HG03469 (cell line): ENCODE measurements around the gene PLEKHJ1.

Source experiments
- ATAC-seq: cut with Tn5 transposase; IDR thresholded peaks from one replicate; pipeline ENCODE4 v1.9.1; 2021; ENCODE audit warnings: mild to moderate bottlenecking, moderate library complexity, moderate number of reproducible peaks; ENCODE audit not compliant: unreplicated experiment

PLEKHJ1 gene

DNA sequence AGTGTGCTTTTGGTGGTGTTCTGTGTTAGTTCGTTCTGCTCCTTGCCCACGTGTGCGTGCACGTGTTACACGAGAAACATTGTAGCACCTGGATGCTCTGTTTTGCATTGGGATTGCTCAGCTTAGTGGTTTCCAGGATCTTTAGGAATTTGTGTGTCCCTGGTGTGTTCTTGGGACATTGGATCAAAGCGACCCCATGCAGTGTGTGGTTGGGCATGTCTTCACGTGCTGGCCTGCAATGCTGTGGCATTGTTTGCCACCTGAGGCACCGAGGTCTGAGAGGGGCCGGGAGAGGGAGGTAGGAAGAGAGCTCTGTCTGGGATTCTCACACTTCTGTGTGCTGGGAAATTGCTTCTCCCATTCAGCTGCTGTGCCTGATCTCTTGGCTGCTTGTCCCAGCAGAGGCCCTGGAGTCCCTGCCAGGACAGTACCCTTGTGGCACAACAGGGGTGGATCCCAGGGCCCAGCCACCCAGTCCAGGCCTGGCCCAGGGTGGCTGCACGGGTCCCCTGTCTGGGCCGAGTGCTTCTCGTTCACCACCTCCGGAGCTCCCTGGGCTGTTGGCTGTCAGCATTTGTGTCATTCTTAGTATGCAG is 11.3 kb downstream of the PLEKHJ1 start:
- ATAC-seq, result no peak

DNA sequence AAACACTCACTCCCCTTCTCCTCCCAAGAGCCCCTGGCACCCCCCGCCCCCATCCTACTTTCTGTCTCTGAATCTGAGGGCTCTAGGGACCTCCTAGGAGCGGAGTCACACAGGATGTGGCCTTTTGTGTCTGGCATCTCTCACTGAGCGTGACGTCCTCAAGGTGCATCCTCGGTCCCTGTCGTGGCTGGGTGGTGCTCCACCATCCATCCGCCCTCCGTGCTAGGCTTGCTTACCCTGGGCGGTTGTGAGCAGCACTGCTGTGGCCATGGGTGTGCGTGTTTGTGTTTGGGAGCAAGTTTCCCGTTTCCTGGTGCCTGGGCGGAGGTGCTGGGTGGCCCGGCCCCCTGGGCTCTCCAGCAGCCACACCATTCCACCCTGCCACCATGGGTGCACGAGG is 12.2 kb downstream of the PLEKHJ1 start:
- no peak for ATAC-seq

DNA sequence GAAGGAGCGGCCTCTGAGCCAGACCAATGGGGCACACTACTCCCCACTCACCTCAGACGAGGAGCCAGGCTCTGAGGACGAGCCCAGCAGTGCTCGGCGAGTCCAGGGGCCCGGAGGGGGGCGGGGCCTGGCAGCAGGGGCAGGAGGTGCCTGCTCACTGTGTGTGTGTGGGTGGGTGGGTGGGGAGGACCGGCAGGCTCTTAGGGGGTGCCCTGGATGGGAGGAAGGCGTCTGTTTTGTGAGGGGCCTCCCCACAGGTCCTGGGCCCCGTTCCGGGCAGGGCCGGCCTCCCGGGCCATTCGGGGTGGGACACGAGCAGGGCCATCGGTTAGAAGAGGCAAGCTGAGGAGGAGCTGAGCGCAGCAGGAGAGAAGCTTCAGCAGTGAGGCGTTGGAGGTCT is 12.7 kb downstream of the PLEKHJ1 start:
- no peak for ATAC-seq

DNA sequence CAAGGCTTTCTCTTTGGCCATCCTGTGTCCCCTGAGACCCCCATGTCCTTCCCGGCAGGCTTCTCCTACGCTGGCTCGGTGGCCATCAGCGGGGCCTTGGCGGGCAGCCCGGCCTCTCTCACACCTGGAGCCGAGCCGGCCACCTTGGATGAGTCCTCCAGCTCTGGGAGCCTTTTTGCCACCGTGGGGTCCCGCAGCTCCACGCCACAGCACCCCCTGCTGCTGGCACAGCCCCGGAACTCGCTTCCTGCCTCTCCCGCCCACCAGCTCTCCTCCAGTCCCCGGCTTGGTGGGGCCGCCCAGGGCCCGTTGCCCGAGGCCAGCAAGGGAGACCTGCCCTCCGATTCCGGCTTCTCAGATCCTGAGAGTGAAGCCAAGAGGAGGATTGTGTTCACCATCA is 14.2 kb downstream of the PLEKHJ1 start:
- ATAC-seq, result no peak

DNA sequence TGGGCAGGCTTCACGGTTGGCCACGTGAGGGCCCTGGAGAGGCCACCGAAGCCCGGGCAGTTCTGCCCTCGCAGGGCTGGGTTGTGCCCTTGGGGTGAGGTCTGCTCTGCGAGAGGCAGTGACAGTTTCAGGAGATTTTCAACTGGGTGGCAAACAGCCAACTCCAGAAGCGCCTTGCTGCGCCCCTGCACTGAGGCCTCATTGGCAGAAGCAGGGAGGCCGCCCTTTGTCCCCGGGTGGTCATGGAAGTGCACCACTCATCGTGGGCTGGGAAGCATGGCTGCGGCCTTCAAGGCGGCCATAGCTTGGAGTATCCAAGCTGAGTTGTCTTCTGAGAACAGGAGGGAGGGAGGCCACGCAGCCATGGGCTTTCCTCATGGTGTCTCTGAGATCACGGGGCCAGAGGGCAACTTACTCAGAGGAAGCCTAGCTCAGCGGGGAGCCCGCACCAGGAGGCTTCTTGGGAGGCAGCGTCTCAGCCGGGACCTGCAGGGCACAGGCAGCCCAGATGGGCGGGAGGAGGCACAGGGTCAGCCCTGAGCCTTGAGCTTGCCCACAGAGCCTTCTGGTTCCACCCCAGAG is 14.8 kb downstream of the PLEKHJ1 start:
- ATAC-seq, result no peak

DNA sequence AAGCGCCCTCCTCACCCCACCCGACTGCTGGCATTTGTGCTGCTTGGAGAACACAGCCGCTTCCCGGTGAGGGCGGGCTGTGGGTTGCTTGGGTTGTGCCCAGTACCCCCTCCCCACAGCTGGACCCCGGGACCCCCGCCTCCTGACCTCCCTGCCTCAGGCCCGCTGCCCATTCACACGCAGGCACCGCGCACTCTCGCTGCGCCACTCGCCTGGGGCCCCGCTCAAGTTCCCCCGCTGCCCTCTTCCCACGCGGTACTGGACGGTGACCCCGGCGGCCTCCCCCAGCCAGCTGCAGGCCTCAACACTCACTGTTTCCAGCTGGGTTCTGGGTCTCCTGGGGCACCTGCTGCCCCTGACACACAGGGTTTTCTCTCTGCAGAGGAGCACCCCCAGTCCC is 16.4 kb downstream of the PLEKHJ1 start:
- no peak for ATAC-seq

DNA sequence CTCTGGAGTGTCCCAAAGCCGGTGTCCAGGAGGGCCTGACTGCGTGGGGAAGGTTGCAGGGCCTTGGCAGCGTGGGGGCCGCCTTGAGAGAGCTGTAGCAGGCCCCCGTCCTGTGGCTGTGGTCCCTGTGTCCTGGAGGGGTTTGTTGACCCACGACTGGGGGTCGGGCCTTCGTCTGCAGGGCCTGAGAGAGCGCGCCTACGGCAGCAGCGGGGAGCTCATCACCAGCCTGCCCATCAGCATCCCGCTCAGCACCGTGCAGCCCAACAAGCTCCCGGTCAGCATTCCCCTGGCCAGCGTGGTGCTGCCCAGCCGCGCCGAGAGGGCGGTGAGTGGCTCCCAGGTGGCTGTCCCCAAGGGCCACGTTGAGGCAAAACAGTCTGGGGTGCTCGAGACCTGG is 18.5 kb downstream of the PLEKHJ1 start:
- no peak for ATAC-seq

DNA sequence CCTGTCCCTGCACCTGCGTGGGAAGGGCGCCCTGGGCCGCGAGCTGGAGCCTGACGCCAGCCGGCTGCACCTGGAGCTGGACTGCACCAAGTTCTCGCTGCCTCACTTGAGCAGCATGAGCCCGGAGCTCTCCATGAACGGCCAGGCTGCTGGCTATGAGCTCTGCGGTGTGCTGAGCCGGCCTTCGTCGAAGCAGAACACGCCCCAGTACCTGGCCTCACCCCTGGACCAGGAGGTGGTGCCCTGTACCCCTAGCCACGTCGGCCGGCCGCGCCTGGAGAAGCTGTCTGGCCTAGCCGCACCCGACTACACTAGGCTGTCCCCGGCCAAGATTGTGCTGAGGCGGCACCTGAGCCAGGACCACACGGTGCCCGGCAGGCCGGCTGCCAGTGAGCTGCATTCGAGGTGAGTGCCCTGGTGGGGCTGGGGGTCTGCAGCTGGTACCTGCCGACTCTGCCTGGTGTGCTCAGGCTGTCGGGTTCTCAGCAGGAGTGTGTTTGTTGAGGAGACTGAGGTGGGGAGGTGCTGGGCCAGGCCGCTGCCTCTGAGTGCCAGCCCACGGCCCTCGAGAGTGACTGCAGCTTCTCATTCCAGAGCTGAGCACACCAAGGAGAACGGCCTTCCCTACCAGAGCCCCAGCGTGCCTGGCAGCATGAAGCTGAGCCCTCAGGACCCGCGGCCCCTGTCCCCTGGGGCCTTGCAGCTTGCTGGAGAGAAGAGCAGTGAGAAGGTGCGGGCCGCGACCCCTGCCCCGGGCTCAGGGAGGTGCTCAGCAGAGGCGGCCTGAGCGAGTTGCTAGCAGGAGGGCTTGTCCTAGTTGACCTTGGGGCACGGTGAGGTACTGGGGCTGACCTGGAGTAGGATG is 19.5 kb downstream of the PLEKHJ1 start:
- no peak for ATAC-seq

DNA sequence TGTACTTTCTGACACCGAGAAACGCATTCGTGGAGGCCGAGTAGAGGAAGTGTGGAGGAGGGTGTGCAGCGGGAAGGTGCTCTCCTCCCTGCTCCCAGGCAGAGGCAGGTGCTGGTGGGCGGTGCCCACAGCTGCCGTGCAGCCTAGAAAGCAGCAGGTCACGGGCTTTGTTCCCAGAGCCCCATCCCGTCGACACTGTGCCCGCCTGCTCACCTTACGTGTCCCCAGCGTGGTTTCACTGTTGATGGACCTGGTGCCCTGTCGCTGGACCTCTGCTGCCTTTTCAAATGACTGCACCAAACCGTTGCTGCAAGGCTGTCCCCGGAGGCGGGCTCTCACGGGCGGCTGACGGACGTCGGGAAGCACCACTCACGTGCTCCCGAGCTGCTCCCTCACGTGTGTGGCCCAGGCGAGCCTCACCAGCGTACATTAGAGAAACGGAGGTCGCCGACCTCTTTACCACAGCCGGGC is 20.8 kb downstream of the PLEKHJ1 start:
- no peak for ATAC-seq

DNA sequence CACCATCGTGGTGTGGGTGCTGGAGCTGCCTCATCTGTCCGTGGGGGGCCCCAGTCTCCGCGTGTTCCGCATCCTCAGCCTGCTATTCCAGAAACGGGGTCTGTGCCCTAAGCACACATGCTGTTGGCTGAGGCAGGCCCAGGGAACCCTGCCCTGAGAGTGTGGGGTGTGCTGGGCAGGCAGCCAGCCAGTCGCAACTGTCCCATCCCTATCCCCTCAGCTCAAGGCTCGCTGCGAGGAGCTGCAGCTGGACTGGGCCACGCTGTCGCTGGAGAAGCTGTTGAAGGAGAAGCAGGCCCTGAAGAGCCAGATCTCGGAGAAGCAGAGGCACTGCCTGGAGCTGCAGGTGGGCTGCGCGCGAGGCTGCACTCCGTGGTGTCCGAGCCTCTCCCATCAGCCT is 21.9 kb downstream of the PLEKHJ1 start:
- ATAC-seq, result no peak

DNA sequence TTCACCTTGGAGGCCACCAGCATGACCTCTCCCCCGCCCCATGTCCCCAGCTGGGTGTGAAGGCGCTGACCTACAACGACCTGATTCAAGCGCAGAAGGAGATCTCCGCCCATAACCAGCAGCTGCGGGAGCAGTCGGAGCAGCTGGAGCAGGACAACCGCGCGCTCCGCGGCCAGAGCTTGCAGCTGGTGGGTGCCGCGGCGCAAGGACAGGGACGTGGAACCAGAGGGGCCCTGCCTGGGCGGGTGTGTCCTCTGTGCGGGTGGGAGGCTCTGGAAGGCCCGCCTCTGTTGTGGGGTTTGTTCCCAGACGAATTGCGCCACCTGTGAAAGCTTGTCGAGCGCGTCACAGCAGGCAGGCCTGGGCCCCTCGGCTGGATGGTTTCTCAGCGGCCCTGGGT is 22.3 kb downstream of the PLEKHJ1 start:
- ATAC-seq, result no peak

DNA sequence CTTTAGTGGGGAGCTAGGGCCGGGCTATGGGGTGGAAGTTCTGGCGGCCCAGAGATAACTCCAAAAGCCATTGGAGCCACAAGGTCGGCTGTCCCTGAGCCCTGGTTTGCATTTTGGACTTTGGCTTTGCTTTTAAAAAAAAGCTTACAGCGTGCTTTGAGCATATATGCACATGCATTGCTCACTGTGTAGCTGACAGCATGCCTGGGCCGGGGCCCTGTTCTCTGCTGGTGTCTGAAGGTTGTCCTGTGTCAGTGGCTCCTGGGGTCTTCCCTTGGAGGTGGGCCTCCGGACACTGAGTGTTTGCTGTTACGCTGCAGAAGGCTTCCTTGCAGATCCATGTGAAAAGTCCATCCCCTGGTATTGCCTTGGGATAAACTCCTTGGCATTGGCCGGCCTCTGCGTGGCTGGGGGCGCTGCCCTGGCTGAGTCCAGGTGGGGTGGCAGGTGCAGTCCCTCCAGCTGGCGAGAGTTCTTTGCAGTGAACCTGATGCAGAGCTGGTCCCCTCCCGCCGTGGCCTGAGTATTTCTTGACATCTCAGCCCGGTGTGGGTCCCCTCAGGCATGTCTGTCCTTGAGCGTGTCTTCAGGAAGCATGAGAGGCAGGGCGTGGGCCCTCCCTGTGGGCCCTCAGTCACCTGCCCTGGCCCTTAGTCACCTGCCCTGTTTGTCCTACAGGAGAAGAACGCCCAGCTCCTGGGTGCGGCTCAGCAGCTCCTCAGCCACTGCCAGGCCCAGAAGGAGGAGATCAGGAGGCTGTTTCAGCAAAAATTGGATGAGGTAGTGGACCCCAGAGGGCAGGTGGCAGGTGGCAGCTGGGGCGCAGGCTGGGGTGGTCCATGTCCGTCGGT is 23.0 kb downstream of the PLEKHJ1 start:
- no peak for ATAC-seq

DNA sequence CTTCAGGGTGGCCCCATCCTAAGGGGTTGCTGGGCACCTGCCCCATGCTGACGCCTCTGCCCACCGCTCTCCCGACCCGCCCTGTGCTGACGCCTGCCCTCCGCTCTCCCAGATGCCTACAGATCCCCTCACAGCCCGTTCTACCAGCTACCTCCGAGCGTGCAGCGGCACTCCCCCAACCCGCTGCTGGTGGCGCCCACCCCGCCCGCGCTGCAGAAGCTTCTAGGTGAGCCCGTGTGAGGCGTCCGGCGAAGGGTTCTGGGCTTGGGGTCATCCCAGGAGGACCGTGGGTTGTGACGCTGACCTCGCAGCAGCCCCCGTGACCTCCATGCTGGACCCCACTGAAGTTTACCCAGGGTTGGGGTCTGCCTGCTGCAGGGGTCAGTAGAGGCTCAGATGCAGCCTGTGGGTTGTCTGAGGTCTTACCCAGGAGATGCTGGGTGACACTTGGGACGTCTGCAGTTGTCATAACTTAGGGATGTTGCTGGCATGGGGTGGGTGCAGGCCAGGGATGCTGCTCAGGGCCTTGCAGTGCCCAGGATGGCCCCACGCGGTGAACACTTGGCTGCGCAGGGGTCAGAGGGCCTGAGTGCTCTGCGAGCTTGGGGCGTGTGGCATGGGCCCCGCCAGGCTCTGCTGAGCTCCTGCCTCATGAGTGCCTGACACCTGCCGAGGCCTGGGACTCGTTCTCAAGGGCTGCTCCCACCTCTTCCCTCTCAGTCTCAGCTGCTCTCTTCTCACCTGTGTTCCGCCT is 25.0 kb downstream of the PLEKHJ1 start:
- no peak for ATAC-seq

DNA sequence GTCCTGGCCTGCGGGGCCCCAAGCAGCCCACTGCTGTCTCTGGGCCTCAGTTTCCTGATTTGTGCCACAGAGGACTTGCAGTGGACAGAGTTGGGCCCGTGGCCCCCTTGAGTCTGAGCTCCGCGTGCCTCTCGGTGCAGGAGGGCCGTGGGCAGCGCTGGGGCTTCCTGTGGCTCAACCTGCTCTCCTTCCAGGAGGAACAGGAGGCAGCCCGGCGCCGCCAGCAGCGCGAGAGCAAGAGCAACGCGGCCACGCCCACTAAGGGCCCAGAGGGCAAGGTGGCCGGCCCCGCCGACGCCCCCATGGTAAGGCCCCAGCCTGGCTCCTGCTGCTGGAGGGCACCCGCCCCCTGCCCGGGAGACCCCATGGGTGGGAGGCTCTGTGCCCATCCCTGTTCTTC is 25.9 kb downstream of the PLEKHJ1 start:
- no peak for ATAC-seq

DNA sequence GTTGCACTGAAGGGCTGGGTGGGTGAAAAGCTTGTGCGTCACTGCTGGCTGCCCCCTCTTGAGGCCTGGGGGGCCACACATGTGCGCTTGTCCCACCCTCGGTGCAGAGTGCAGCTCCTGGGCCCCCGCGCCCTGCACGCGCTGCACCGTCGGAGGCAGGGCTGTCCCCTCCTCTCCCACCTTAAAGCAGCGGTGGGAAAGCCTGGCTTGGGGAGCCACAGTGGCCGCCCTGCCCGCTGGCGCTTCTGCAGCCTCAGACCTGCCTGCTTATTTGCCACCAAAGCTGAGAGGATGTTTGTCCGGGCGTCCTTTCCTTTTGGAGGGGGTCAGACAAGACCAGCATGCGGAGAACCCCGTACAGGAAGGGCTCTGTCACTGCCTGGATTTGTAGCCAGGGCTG is 26.7 kb downstream of the PLEKHJ1 start:
- ATAC-seq, result no peak

DNA sequence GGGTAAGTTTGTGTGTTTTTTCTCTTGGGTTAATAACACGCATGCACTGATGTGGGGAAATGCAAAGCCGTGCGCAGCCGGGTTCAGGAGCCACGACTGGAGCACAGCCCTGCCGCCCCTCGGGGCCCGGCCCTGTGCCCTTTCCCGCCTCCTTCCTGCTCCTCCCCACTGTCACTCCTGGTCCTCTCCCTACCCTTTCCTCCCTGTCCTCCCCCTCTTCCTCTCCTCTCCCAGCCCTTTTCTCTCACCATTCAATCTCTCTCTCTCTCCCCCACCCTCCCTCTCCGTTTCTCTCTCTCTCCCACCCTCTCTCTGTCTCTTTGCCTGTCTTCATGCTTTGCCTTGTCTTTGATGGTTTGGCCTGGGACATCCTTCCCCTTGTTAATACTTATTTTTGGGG is 27.2 kb downstream of the PLEKHJ1 start:
- no peak for ATAC-seq

DNA sequence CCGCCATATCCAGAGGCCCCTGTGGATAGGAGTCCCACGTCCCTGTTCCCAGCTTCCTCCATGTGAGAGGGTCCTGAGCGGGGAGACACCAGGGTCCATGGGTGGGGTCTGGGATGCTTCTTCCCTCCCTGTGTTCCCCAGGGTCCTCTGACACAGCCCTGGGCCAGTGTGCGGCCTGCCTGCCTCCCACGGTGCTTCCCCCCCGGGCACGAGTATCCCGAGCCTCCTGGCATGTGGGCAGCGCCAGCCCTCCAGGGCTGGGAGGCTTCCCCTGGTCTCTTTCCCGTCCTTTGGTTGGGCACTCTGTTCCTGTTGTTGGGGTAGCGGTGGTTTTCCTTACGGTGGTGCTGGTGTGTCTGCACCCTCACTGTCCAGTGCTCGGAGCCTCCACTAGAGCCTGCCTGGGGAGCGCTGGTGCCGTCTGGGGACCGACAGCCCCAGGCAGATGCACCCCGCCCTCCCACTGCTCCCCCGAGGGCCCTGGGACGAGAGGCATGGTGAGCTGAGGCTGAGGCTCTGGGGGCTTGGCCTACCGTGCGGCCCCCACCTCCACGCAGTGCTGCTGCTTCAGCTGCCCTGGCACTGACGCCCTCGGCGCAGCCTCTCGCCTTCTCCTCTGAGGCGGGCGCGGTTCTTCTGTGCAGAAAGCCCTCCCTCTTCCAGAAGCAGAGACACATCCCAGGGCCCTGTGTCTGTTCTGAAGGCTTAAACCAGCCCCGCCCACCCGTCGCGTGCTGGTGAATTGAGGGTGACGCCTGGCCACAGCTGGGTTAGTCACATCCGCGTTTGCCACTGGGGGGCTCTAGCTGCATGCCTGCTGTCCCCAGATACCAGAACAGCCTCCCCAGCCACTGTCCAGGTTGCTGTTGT is 27.9 kb downstream of the PLEKHJ1 start:
- no peak for ATAC-seq

DNA sequence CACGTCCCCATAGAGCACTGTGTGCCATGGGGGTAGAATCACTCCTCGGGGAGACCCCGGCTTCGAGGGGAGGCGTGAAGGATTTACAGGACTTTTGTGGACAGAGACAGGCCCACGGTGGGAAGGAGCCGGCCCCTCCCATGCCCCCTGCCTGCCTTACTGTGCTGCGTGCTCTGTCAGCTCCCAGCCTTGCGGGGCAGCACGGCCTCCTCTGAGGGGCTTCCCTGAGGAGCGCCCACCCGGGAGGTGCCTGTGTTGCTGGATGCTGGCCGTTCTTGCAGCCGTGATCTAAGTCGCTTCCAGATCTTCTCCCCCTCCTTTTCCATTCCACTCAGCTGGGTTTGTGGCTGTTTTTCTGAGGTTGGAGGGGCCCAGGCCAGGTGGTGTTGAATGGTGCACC is 29.1 kb downstream of the PLEKHJ1 start:
- no peak for ATAC-seq

DNA sequence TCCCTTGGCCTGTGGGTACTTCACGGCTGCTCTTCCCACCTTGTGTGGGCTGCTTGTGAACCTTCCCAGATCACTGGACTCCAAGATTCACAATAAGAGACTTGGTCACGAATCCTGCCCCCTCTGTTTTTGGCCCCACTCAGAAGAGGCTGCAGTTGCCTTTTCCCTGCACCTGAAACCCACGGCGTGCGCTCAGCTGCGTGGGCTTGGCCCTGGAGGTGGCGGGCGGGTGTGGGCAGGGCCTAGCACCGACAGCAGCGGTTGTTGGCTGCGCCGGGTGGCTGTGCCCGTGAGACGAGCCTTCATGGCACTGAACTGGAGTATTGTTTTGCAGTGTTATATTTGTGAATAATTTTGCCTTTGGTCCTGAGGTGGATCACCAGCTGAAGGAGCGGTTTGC is 33.8 kb downstream of the PLEKHJ1 start:
- ATAC-seq, result no peak
